NCI-H2171 (cell line): ENCODE data around the gene AIFM2.
"Not testable (repeated sequence)": the region's sequence is repeated elsewhere in the genome, so short reads cannot be mapped to it uniquely, and the experiment has no call there.

Experiments
- DNase-seq: peaks from one replicate; lab custom pipeline; 2025; lab: John Stamatoyannopoulos, UW

Gene AIFM2

GRCh38 chr10:70121281-70121949 is 11.2 kb downstream of the AIFM2 start:
- DNase-seq = no peak

- DNase-seq = no peak
Measured at GRCh38 chr10:70120417-70120816, 12.2 kb downstream of the AIFM2 start.

GRCh38 chr10:70119623-70120022 is 13.0 kb downstream of the AIFM2 start:
- DNase-seq = no peak

GRCh38 chr10:70119197-70119596 is 13.4 kb downstream of the AIFM2 start:
- DNase-seq = no peak

- DNase-seq = no peak
Measured at GRCh38 chr10:70118196-70118595, 14.4 kb downstream of the AIFM2 start.

- no peak for DNase-seq
Measured at GRCh38 chr10:70117646-70118045, 15.0 kb downstream of the AIFM2 start.

- no peak for DNase-seq
Measured at GRCh38 chr10:70115948-70116682, 16.5 kb downstream of the AIFM2 start.

- no peak for DNase-seq
Measured at GRCh38 chr10:70114902-70115301, 17.7 kb downstream of the AIFM2 start.

GRCh38 chr10:70112071-70112470 is 20.6 kb downstream of the AIFM2 start:
- no peak for DNase-seq

- DNase-seq = no peak
Measured at GRCh38 chr10:70111496-70111895, 21.1 kb downstream of the AIFM2 start.

GRCh38 chr10:70109064-70109729 is 23.4 kb downstream of the AIFM2 start:
- DNase-seq = no peak

GRCh38 chr10:70106958-70107791 is 25.4 kb downstream of the AIFM2 start:
- DNase-seq = no peak

GRCh38 chr10:70101668-70102067 is 31.0 kb downstream of the AIFM2 start:
- DNase-seq = no peak

- not testable (repeated sequence) for DNase-seq
Measured at GRCh38 chr10:70101068-70101562, 31.5 kb downstream of the AIFM2 start.

GRCh38 chr10:70098271-70098670 is 34.4 kb downstream of the AIFM2 start:
- no peak for DNase-seq

GRCh38 chr10:70097459-70097858 is 35.2 kb downstream of the AIFM2 start:
- DNase-seq = no peak

- no peak for DNase-seq
Measured at GRCh38 chr10:70096705-70097420, 35.8 kb downstream of the AIFM2 start.

GRCh38 chr10:70096016-70096704 is 36.5 kb downstream of the AIFM2 start:
- no peak for DNase-seq

- no peak for DNase-seq
Measured at GRCh38 chr10:70094250-70094649, 38.4 kb downstream of the AIFM2 start.

GRCh38 chr10:70093335-70093944 is 39.2 kb downstream of the AIFM2 start:
- DNase-seq = no peak
